Ishikawa (cell line): ENCODE measurements around the gene BAIAP3.
A peak's percentile ranks its signal among the peaks of the same experiment; 100 is the strongest.

Experiments
- CEBPB ChIP-seq: IDR thresholded peaks from 2 replicates; pipeline ENCODE4 v1.6.1; 2012
- CREB1 ChIP-seq: IDR thresholded peaks from 2 replicates; pipeline ENCODE4 v1.6.1; 2012; ENCODE audit warnings: low read depth
- EGR1 ChIP-seq: IDR thresholded peaks from 2 replicates; pipeline ENCODE4 v1.6.1; 2012
- EP300 ChIP-seq: IDR thresholded peaks from 2 replicates; pipeline ENCODE4 v1.6.1; 2012; ENCODE audit warnings: borderline replicate concordance
- FOXM1 ChIP-seq: IDR thresholded peaks from 2 replicates; pipeline ENCODE4 v1.6.1; 2012; ENCODE audit warnings: low read depth, borderline replicate concordance
- MAX ChIP-seq: IDR thresholded peaks from 2 replicates; pipeline ENCODE4 v1.6.1; 2012
- NFIC ChIP-seq: IDR thresholded peaks from 2 replicates; pipeline ENCODE4 v1.6.1; 2012
- RAD21 ChIP-seq: IDR thresholded peaks from 2 replicates; pipeline ENCODE4 v1.6.1; 2012; ENCODE audit warnings: low read depth
- REST ChIP-seq: IDR thresholded peaks from 2 replicates; pipeline ENCODE4 v1.6.1; 2012; ENCODE audit warnings: low read depth, mild to moderate bottlenecking
- TAF1 ChIP-seq: IDR thresholded peaks from 2 replicates; pipeline ENCODE4 v1.6.1; 2012; ENCODE audit warnings: low read depth, mild to moderate bottlenecking
- TCF12 ChIP-seq: IDR thresholded peaks from 2 replicates; pipeline ENCODE4 v1.6.1; 2012; ENCODE audit warnings: low read depth
- TEAD4 ChIP-seq: IDR thresholded peaks from 2 replicates; pipeline ENCODE4 v1.6.1; 2012
- USF1 ChIP-seq: IDR thresholded peaks from 2 replicates; pipeline ENCODE4 v1.6.1; 2012
- YY1 ChIP-seq: IDR thresholded peaks from 2 replicates; pipeline ENCODE4 v1.6.1; 2012; ENCODE audit warnings: low read depth
- ZBTB7A ChIP-seq: IDR thresholded peaks from 2 replicates; pipeline ENCODE4 v1.6.1; 2012; ENCODE audit warnings: low read depth

Gene BAIAP3

GRCh38 chr16:1333149-1333812 is at the start of gene BAIAP3:
BAIAP3 (plus strand) TSS chr16:1333645; CDS start chr16:1338550, 4,905 bp downstream.
- TF ChIP-seq CREB1: no peak
- TF ChIP-seq ZBTB7A: peak; percentile 81
- TF ChIP-seq TAF1: peak; percentile 25; the same call in 1 of the 2 replicates

GRCh38 chr16:1283996-1284616 is 49.3 kb upstream of the BAIAP3 start:
- TF ChIP-seq TAF1 (no peak), EGR1 (no peak), CEBPB (no peak), RAD21 (no peak), ZBTB7A (no peak), TCF12 (no peak), FOXM1 (no peak), YY1 (no peak), MAX (no peak), CREB1 (no peak), TEAD4 (no peak), EP300 (no peak), USF1 (no peak), NFIC (no peak), REST (no peak)

- no peak for TF ChIP-seq USF1
- no peak for TF ChIP-seq CEBPB
- no peak for TF ChIP-seq FOXM1
- no peak for TF ChIP-seq EP300
Measured at GRCh38 chr16:1285669-1286512, 47.6 kb upstream of the BAIAP3 start.

GRCh38 chr16:1286513-1287094 is 46.8 kb upstream of the BAIAP3 start:
- no peak for TF ChIP-seq RAD21

GRCh38 chr16:1287982-1288670 is 45.3 kb upstream of the BAIAP3 start:
- TF ChIP-seq EGR1 (no peak), CEBPB (no peak), YY1 (no peak), EP300 (no peak), ZBTB7A (no peak), RAD21 (no peak), MAX (no peak), TCF12 (no peak), CREB1 (no peak), USF1 (no peak), REST (no peak)
